GM19099 (cell line): ENCODE results near the gene PHC1.

Experiments used
- POLR2A ChIP-seq: IDR thresholded peaks from 3 replicates; pipeline ENCODE4 v1.6.1; 2011; ENCODE audit warnings: low read depth; ENCODE audit not compliant: insufficient read length; ENCODE audit errors: extremely low read depth

Gene PHC1

DNA sequence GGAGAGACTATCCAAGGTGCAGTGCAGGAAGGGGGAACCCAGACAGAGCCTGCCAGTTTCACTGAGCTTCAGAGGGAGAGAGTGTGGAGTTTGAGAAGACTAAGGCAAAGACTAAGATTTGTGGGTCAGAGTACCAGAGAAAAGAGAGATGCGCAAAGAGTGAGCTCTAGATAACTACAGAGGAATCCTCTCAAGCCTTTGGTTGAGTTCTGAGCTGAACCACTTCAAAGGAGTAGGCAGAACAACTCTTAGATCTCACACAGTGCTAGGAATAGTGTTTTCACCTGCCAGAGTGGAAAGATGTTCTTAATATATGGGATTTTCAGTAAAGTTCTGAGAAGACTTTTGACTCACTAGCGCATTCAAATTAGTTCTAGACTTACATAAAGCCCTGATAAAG is 45.9 kb downstream of the PHC1 start:
- no peak for TF ChIP-seq POLR2A

DNA sequence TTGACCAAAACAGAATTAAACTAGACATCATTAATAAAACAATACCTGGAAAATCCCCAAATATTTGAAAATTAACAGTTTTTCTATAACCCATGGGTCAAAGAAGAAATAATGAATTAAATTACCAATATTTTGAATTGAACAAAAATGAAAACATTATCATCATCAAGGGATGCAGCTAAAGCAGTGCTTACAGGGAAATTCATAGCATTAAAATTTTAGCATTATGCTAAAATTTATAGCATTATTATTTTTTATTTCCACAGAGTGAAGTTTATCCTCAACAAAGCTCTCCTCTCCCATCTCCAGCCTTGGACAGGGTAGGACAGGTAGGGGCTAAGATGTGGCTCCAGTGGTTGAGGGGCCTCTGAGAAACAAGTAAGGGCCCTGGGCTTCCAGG is 54.5 kb downstream of the PHC1 start:
- TF ChIP-seq POLR2A, result no peak

DNA sequence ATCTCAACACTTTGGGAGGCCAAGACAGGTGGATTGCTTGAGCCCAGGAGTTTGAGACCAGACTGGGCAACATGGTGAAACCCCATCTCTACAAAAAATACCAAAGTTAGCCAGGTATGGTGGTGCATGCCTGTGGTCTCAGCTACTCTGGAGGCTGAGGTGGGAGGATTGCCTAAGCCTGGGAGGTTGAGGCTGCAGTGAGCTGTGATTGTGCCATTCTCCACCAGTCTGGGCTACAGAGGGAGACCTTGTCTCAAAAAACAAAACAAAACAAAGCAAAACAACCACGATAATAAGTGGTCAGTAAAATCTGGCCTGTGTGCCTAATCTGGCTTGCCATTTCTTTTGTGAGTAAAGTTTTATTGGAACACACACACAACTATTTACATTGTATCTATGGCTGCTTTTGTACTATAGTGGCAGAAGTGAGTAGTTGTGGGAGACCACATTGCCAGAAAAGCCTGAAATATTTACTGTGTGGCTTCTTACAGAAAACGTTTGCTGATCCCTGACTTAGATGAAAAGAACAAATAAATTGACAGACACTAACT is 55.6 kb downstream of the PHC1 start:
- TF ChIP-seq POLR2A, result no peak

DNA sequence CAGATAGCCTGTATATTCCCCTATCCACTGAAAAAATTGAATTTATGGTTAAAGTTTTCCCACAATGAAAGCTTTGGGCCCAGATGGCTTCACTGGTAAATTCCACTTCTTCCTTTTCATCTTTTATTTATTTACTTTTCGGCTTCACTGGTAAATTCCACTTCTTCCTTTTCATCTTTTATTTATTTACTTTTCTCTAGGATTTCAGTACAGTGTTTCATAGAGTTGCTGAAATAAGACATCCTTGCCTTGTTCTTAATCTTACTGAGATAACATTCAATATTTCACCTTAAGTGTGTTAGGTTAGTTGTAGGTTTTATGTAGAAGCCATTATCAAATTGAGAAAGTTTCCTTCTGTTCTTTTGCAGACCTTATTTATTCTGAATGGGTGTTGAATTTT is 56.1 kb downstream of the PHC1 start:
- TF ChIP-seq POLR2A, result no peak

DNA sequence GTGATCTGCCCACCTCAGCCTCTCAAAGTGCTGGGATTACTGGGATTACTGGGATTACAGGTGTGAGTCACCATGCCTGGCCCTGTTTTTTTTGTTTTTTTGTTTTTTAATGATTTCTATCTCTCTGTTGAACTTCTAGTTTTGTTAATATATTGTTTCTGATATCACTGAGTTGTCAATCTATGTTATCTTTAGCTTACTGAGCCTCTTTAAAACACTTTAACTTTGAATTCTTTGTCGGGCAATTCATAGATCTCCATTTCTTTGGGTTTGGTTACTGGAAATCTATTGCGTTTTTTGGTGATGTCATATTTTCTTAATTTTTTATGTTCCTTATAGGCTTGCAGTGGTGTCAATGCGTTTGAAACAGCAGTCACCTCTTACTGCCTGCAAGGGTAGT is 65.8 kb downstream of the PHC1 start:
- TF ChIP-seq POLR2A, result no peak

DNA sequence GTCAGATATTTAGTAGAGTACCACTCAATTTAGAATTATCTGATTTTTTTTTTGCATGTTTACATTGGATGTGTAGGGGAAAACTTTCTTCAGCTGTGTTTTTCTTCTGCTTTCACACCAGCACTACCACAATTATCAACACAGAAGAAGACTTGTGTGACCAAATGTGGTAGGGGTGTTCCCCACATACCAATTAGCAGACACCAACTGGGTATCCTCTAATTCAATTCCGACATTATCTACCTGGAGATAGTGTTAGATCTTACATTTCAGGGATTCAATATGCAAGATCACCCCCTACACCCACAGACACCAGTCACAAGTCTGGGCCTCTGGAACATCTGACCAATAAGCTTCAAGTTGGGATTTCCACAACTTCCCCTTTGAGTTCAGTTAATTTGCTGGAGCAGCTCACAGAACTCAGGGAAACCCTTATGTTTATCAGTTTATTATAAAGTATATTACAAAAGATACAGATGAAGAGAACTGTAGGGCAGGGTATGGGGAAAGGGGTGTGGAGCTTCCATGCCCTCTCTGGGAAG is 71.0 kb downstream of the PHC1 start:
- no peak for TF ChIP-seq POLR2A

DNA sequence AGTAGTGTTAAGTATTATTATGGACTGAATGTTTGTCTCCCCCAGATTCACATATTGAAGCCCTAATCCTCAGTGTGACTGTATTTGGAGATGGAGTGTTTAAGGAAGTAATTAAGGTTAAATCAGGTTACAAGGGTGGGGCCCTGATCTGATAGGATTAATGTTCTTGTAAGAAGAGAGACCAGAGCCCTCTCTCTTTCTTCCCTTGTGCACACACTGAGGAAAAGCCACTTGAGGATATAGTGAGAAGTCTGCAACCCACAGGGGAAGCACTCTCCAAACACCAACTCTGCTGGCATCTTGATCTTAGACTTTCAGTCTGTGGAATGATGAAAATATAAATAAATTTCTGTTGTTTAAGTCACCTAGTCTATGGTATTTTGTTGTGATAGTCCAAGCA is 72.9 kb downstream of the PHC1 start:
- TF ChIP-seq POLR2A, result no peak

DNA sequence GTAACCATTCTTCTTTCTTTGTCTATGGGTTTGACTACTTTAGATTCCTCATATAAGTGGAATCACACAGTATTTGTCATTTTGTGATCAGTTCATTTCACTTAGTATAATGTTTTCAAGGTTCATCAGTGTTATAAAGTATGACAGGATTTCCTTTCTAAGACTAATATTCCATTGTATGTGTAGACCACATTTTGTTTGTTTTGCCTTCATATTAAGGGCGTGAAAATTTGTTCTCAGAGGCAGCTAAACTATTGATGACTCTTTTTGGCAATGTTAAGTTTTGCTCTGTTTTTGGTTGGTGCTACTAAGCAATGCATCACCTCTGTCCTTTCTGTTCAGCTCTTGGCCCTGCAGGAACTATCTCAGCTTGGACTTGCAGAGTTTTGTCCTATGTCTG is 73.4 kb downstream of the PHC1 start:
- no peak for TF ChIP-seq POLR2A

DNA sequence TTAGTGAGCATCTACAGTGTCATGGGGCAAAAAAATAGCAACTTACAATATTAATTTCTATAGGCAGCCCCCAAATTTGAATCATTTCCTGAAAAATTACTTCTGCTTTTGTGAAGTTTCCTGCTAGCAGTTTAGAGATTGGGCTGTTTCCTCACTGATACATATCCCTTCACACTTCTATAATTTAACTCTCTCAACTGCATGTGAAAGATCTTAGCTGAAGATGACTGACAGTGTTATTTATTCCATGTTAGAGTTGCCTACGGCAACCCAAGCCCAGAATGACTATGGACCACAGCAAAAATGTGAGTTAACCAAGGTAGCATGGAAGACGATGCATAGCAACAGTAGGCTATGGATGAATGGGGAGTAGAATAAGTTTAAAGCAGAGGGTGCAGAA is 75.1 kb downstream of the PHC1 start, which contains the start of gene KLRG1:
TSS of gene KLRG1 (plus strand) at position 134 of the 400 bp plus-strand sequence. CDS start at position 224, 90 bp downstream.
- no peak for TF ChIP-seq POLR2A
